Smooth muscle cell (in vitro differentiated cells): Measurements from ENCODE around the gene GPX5. TPM values are rescaled to one million over a fixed set of nuclear protein-coding genes. Genes with fewer than 3 reads are reported as not detected.

ENCODE experiments used
- DNase-seq: peaks from one replicate; lab custom pipeline; 2025; ENCODE audit not compliant: unreplicated experiment; lab: John Stamatoyannopoulos, UW
- H2AFZ ChIP-seq: fragments of 200-600 bp; sonication (generic); 2 replicates; pipeline ENCODE4 v1.6.0; 2016; ENCODE audit warnings: antibody characterized with exemption, low read depth, mild to moderate bottlenecking
- H3F3A ChIP-seq: fragments of 200-600 bp; sonication (generic); 2 replicates; pipeline ENCODE4 v1.6.0; 2017; ENCODE audit warnings: antibody characterized with exemption, low read depth
- H3K27ac ChIP-seq: fragments of 200-600 bp; sonication (generic); 2 replicates; pipeline ENCODE4 v1.5.1; 2016; ENCODE audit warnings: low read depth, mild to moderate bottlenecking
- H3K27me3 ChIP-seq: fragments of 200-600 bp; sonication (generic); 2 replicates; pipeline ENCODE4 v1.6.1; 2016; ENCODE audit warnings: low read depth, mild to moderate bottlenecking
- H3K36me3 ChIP-seq: fragments of 200-600 bp; sonication (generic); 2 replicates; pipeline ENCODE4 v1.5.1; 2016; ENCODE audit warnings: low read depth
- H3K4me1 ChIP-seq: fragments of 200-600 bp; sonication (generic); 2 replicates; pipeline ENCODE4 v1.5.1; 2016; ENCODE audit warnings: low read depth
- H3K4me2 ChIP-seq: fragments of 200-600 bp; sonication (generic); 2 replicates; pipeline ENCODE4 v1.6.0; 2016; ENCODE audit warnings: mild to moderate bottlenecking
- H3K4me3 ChIP-seq: fragments of 200-600 bp; sonication (generic); 2 replicates; pipeline ENCODE4 v1.5.1; 2016; ENCODE audit warnings: mild to moderate bottlenecking
- H3K79me2 ChIP-seq: fragments of 200-600 bp; sonication (generic); 2 replicates; pipeline ENCODE4 v1.6.0; 2016; ENCODE audit warnings: low read depth, mild to moderate bottlenecking
- H3K9ac ChIP-seq: fragments of 200-600 bp; sonication (generic); 2 replicates; pipeline ENCODE4 v1.6.0; 2016; ENCODE audit warnings: low read depth
- H3K9me3 ChIP-seq: fragments of 200-600 bp; sonication (generic); replicated peaks from 2 replicates; pipeline ENCODE4 v1.5.1; 2016; ENCODE audit warnings: low read depth
- H4K20me1 ChIP-seq: fragments of 200-600 bp; sonication (generic); 2 replicates; pipeline ENCODE4 v1.6.0; 2016; ENCODE audit warnings: low read depth
- CTCF ChIP-seq: fragments of 200-600 bp; sonication (generic); IDR thresholded peaks from 2 replicates; pipeline ENCODE4 v1.5.1; 2017; ENCODE audit warnings: borderline replicate concordance, mild to moderate bottlenecking, antibody characterized with exemption; ENCODE audit not compliant: insufficient read depth, poor library complexity, severe bottlenecking
- WGBS: methylation state at CpG from one replicate; pipeline ENCODE4 v1.1.7; 2016; ENCODE audit warnings: low lambda C conversion rate; 5-methylcytosine and 5-hydroxymethylcytosine counted together
- polyA plus RNA-seq: library from polyadenylated mRNA; unstranded; fragments of >200 nt; fragmentation: Nextera tagmentation; extraction: Ambion mirVana; gene quantifications from 2 replicates; pipeline ENCODE4 v1.2.1, GENCODE V29; 2016
- total RNA-seq: library from RNA; depleted of rRNA; stranded (reverse); fragments of >200 nt; gene quantifications from 2 replicates; pipeline ENCODE4 v1.2.3, GENCODE V29; 2014

The GPX5 gene
- total and polyA plus RNA-seq, 2 experiments from 2014 or later = 9.5 to 12.8 TPM

DNA sequence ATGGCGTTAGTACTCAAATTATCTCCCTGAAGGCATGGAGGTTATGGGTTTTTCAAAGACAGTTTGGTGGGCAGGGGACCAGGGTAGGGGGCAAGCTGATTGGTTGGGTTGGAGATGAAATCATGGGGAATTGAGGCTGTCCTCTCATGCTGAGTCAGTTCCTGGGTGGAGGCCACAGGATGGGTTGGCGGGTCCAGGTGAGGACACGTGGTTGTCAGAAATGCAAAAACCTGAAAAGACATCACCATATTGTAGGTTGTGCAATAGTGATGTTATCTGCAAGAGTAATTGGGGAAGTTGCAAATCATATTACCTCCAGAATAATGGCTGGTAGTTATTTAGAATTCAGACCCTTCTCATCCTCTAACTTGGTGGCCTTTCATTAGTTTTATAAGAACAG is 40.2 kb upstream of the GPX5 start:
- no peak for TF ChIP-seq CTCF
- Histone ChIP-seq H3K4me3 (no peak overlapping the region), H3K27ac (no peak overlapping the region), H3K36me3 (no peaks in the 10 kb centered on the region), H4K20me1 (no peaks in the 10 kb centered on the region), H2AFZ (no peak overlapping the region), H3F3A (peaks cover 6% of the 10 kb centered on the region), H3K9me3 (no peaks in the 10 kb centered on the region), H3K79me2 (no peaks in the 10 kb centered on the region), H3K4me1 (no peaks in the 10 kb centered on the region), H3K4me2 (no peak overlapping the region), H3K27me3 (peaks cover 25% of the 10 kb centered on the region), H3K9ac (no peak overlapping the region)
- WGBS = 90% methylated on average over 3 of the region's 3 CpGs
- no peak for DNase-seq

GRCh38 chr6:28486533-28486932 is 39.1 kb upstream of the GPX5 start:
- H3F3A ChIP-seq = peaks cover 6% of the 10 kb centered on the region
- H3K36me3 ChIP-seq = no peaks in the 10 kb centered on the region
- TF ChIP-seq CTCF = no peak
- H3K27me3 ChIP-seq = peaks cover 14% of the 10 kb centered on the region
- DNase-seq = no peak
- no peak overlapping the region for H3K4me3 ChIP-seq
- H2AFZ ChIP-seq = no peak overlapping the region
- H3K4me1 ChIP-seq = no peaks in the 10 kb centered on the region
- H3K27ac ChIP-seq = no peak overlapping the region
- no peaks in the 10 kb centered on the region for H3K9me3 ChIP-seq
- H3K4me2 ChIP-seq = no peak overlapping the region
- H4K20me1 ChIP-seq = no peaks in the 10 kb centered on the region
- H3K9ac ChIP-seq = no peak overlapping the region
- no peaks in the 10 kb centered on the region for H3K79me2 ChIP-seq
- 100% methylated on average over 1 of the region's 1 CpG for WGBS

DNA sequence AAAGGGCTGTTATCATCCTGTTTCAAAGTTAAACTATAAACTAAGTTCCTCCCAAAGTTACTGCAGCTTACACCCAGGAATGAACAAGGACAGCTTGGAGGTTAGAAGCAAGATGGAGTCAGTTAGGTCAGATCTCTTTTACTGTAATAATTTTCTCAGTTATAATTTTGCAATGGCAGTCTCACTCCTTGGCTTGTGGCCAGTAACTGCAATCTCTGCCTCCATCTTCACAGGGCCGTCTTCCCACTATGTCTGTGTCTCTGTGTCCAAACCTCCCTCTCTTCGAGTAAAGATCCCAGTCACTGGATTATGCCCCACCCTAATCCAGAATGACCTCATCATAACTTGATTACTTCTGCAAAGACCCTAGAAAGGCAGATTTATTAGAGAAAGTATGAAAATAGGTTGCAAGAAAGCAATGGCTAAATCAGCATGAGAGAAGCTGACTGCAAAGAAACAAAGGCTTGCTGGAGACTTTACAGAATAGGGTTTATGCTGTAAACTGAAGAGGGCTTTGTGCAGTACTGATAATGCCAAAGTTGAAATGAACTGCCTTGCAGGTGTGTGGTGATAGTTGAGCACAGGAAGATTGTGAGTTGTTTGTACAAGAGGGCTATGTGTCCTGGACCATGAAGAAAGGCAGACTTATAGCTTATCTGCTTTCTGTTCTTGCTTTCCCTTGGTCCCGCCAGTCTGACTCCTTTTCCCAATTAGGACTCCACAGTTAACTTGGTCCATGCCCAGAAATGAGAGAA is 38.5 kb upstream of the GPX5 start:
- Histone ChIP-seq H3K4me1 (no peaks in the 10 kb centered on the region), H2AFZ (no peak overlapping the region), H3K27ac (no peak overlapping the region), H3K79me2 (no peaks in the 10 kb centered on the region), H3K4me2 (no peak overlapping the region), H3F3A (peaks cover 6% of the 10 kb centered on the region), H3K4me3 (no peak overlapping the region), H3K36me3 (no peaks in the 10 kb centered on the region), H3K27me3 (peaks cover 9% of the 10 kb centered on the region), H3K9ac (no peak overlapping the region), H3K9me3 (no peaks in the 10 kb centered on the region), H4K20me1 (no peaks in the 10 kb centered on the region)
- DNase-seq = no peak
- no peak for TF ChIP-seq CTCF
- 82% methylated on average over 3 of the region's 3 CpGs for WGBS

DNA sequence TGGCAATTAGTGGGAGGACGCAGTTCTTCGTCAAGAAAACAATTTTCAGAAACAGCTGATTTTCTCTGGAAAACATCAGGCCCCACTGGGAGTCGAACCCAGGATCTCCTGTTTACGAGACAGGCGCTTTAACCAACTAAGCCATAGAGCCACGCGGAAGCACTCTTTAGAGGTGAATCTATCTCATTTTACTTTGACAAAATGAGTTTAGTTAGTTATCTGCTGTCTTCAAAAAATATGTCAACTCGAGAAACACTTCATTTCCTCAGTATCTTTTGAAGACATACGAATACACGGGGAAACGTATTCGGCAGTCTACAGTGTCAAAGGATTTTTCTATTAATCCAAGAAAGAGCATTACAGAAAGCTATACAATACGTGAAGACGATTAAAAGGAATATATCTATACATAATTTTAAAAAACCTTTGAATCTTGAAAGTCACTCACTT is 36.7 kb upstream of the GPX5 start:
- H3K9ac ChIP-seq = peak overlapping the region; percentile 85
- 1% methylated on average over 14 of the region's 14 CpGs for WGBS
- peak overlapping the region; percentile 91 for H3K27ac ChIP-seq

More for the DNA sequence above, 36.7 kb upstream of the GPX5 start:
- Histone ChIP-seq H3K79me2 (no peaks in the 10 kb centered on the region), H3K4me2 (peak overlapping the region; percentile 84), H3K4me3 (peak overlapping the region; percentile 94), H3K27me3 (peaks cover 4% of the 10 kb centered on the region), H3K36me3 (no peaks in the 10 kb centered on the region), H2AFZ (peak overlapping the region; percentile 94), H3F3A (peaks cover 6% of the 10 kb centered on the region), H3K9me3 (no peaks in the 10 kb centered on the region), H3K4me1 (no peaks in the 10 kb centered on the region), H4K20me1 (no peaks in the 10 kb centered on the region)
- TF ChIP-seq CTCF = no peak
- no peak for DNase-seq
